Right ventricle myocardium superior (tissue), 1 donor: ENCODE data around the gene COPE. TPM values are rescaled to one million over a fixed set of nuclear protein-coding genes. Genes with fewer than 3 reads are reported as not detected.

Experiments
- total RNA-seq: library from RNA; stranded (reverse); fragmentation: NEBNext Ultra II Directional; extraction: Animal tissue kit (Norgen Biotek cat#: 25700); gene quantifications from one replicate; pipeline ENCODE4 v1.2.1, GENCODE V29; 2021
- donor health status: DM: no; HTN: yes; CAD: no; lungs with severe emphysema.

Gene COPE
- total RNA-seq, 1 donor from 2014 or later, result 121 TPM

Other genes starting within 250 kb of the COPE start
- gene CRTC1, start 235.7 kb downstream of the COPE start, total RNA-seq, result 9.1 TPM
- not detected for gene COMP, start 128.1 kb downstream of the COPE start, total RNA-seq
- 34.2 TPM for gene UPF1, start 87.4 kb downstream of the COPE start, total RNA-seq
- 0.24 TPM for gene CERS1, start 23.2 kb downstream of the COPE start, total RNA-seq
- 19.2 TPM for gene DDX49, start 328 bp upstream of the COPE start, total RNA-seq
- gene HOMER3, start 21.8 kb upstream of the COPE start, total RNA-seq, result 9.9 TPM
- 58.8 TPM for gene SUGP2, start 114.1 kb upstream of the COPE start, total RNA-seq
- gene ARMC6, start 114.2 kb upstream of the COPE start, total RNA-seq, result 15.1 TPM
- 27.2 TPM for gene SLC25A42, start 144.6 kb upstream of the COPE start, total RNA-seq
- 23.0 TPM for gene TMEM161A, start 219.1 kb upstream of the COPE start, total RNA-seq